C4-2B (cell line): Measurements from ENCODE around the gene POU1F1.
A peak's percentile ranks its signal among the peaks of the same experiment; 100 is the strongest.

Experiments
- CTCF ChIP-seq: fragments of 450-650 bp; conservative IDR thresholded peaks from 2 replicates; pipeline ENCODE4 v1.5.1; 2017; ENCODE audit warnings: mild to moderate bottlenecking
- ZFX ChIP-seq: fragments of 450-650 bp; IDR thresholded peaks from 2 replicates; pipeline ENCODE4 v1.6.1; 2017

- TF ChIP-seq CTCF, result peak; percentile 76
- TF ChIP-seq ZFX, result no peak
These were observed 16.1 kb downstream of the POU1F1 start for GRCh38 chr3:87260270-87260669.
